GM23338 (cell line): ENCODE data around the gene DENND5B. TPM values are rescaled to one million over a fixed set of nuclear protein-coding genes. Genes with fewer than 3 reads are reported as not detected.

Experiments used
- ATAC-seq: fragments of 200-7000 bp; cut with Tn5 transposase; 3 replicates; pipeline ENCODE4 v1.9.1; 2020
- DNase-seq: peaks from one replicate; pipeline ENCODE4 v3.0.0-alpha.2; 2015; ENCODE audit warnings: low spot score
- H2AFZ ChIP-seq: fragments of 200-600 bp; sonication (generic); 2 replicates; pipeline ENCODE4 v1.8.0; 2016; ENCODE audit warnings: antibody characterized with exemption, mild to moderate bottlenecking, moderate library complexity
- H3F3A ChIP-seq: fragments of 200-600 bp; sonication (generic); replicated peaks from 2 replicates; pipeline ENCODE4 v1.8.0; 2017; ENCODE audit warnings: antibody characterized with exemption, mixed run types, low read depth
- H3K27ac ChIP-seq: fragments of 200-600 bp; sonication (generic); 2 replicates; pipeline ENCODE4 v1.6.1; 2016; ENCODE audit warnings: low read depth
- H3K27me3 ChIP-seq: fragments of 200-600 bp; sonication (generic); 2 replicates; pipeline ENCODE4 v1.8.0; 2016; ENCODE audit warnings: mild to moderate bottlenecking, mixed run types, moderate library complexity; ENCODE audit not compliant: insufficient read depth
- H3K36me3 ChIP-seq: fragments of 200-600 bp; sonication (generic); 2 replicates; pipeline ENCODE4 v1.8.0; 2016; ENCODE audit warnings: mild to moderate bottlenecking; ENCODE audit not compliant: insufficient read depth
- H3K4me1 ChIP-seq: fragments of 200-600 bp; sonication (generic); 2 replicates; pipeline ENCODE4 v1.8.0; 2016; ENCODE audit warnings: mild to moderate bottlenecking, moderate library complexity; ENCODE audit not compliant: insufficient read depth
- H3K4me2 ChIP-seq: fragments of 200-600 bp; sonication (generic); 2 replicates; pipeline ENCODE4 v1.7.1; 2017; ENCODE audit warnings: mixed run types
- H3K4me3 ChIP-seq: fragments of 200-600 bp; sonication (generic); 2 replicates; pipeline ENCODE4 v1.6.1; 2016; ENCODE audit warnings: mixed run types
- H3K79me2 ChIP-seq: fragments of 200-600 bp; sonication (generic); replicated peaks from 2 replicates; pipeline ENCODE4 v1.8.0; 2017; ENCODE audit warnings: mild to moderate bottlenecking; ENCODE audit not compliant: insufficient read depth
- H3K9me2 ChIP-seq: fragments of 200-600 bp; sonication (generic); 2 replicates; pipeline ENCODE4 v1.8.0; 2017; ENCODE audit not compliant: insufficient read depth
- H4K20me1 ChIP-seq: fragments of 200-600 bp; sonication (generic); replicated peaks from 2 replicates; pipeline ENCODE4 v1.8.0; 2017; ENCODE audit warnings: mild to moderate bottlenecking; ENCODE audit not compliant: insufficient read depth
- H3K27ac Mint-ChIP-seq: 2 replicates; pipeline ENCODE4 v1.8.0; 2020; ENCODE audit warnings: inconsistent platforms, mild to moderate bottlenecking, moderate library complexity, mixed read lengths
- H3K27me3 Mint-ChIP-seq: 3 replicates; pipeline ENCODE4 v1.8.0; 2022; ENCODE audit warnings: low read depth, mild to moderate bottlenecking, moderate library complexity, mixed read lengths, inconsistent platforms; ENCODE audit not compliant: insufficient read depth, poor library complexity
- H3K36me3 Mint-ChIP-seq: 3 replicates; pipeline ENCODE4 v1.8.0; 2021; ENCODE audit warnings: low read depth, mild to moderate bottlenecking, inconsistent platforms, moderate library complexity, mixed read lengths
- H3K4me1 Mint-ChIP-seq: 3 replicates; pipeline ENCODE4 v1.8.0; 2020; ENCODE audit warnings: mild to moderate bottlenecking, inconsistent platforms, mixed read lengths
- H3K4me3 Mint-ChIP-seq: 3 replicates; pipeline ENCODE4 v1.8.0; 2021; ENCODE audit warnings: moderate library complexity, mild to moderate bottlenecking, inconsistent platforms, mixed read lengths
- H3K9me3 Mint-ChIP-seq: 3 replicates; pipeline ENCODE4 v1.8.0; 2020; ENCODE audit warnings: moderate library complexity, mild to moderate bottlenecking, inconsistent platforms, mixed read lengths
- CREB1 ChIP-seq: fragments of 250-450 bp; sonication (Bioruptor Pico); IDR thresholded peaks from 2 replicates; pipeline ENCODE4 v1.5.0; 2020; ENCODE audit warnings: low read depth, mild to moderate bottlenecking, moderate library complexity
- EZH2phosphoT487 ChIP-seq: fragments of 200-600 bp; sonication (generic); IDR thresholded peaks from one replicate; pipeline ENCODE4 v1.8.1; 2018; ENCODE audit warnings: antibody characterized with exemption; ENCODE audit not compliant: unreplicated experiment
- JUNB ChIP-seq: IDR thresholded peaks from one replicate; pipeline ENCODE4 v1.6.1; 2016; ENCODE audit warnings: antibody characterized with exemption; ENCODE audit not compliant: unreplicated experiment
- POLR2AphosphoS5 ChIP-seq: IDR thresholded peaks from 2 replicates; pipeline ENCODE4 v1.6.1; 2016; ENCODE audit warnings: antibody characterized with exemption, low read depth
- ZNF114 ChIP-seq: fragments of 250-450 bp; sonication (Bioruptor Pico); IDR thresholded peaks from 2 replicates; pipeline ENCODE4 v1.5.0; 2020; ENCODE audit warnings: mild to moderate bottlenecking, moderate library complexity
- long read RNA-seq: library from polyadenylated mRNA; unstranded; transcript quantifications from one replicate; pipeline ENCODE4 v2.0.0, GENCODE V29; 2020; ENCODE audit not compliant: unreplicated experiment
- polyA plus RNA-seq: library from polyadenylated mRNA; unstranded; fragments of >200 nt; fragmentation: Nextera tagmentation; extraction: Ambion mirVana; gene quantifications from 2 replicates; pipeline ENCODE4 v1.2.1, GENCODE V29; 2016
- total RNA-seq: library from RNA; depleted of rRNA; stranded (reverse); fragments of >200 nt; shearing (Covaris generic); gene quantifications from 2 replicates; pipeline ENCODE4 v1.2.3, GENCODE V29; 2014; rRNA removed
- TF ChIP-seq, protein P1 (sequence below): IDR thresholded peaks from one replicate; pipeline ENCODE4 v1.6.1; 2018; ENCODE audit warnings: antibody characterized with exemption; ENCODE audit not compliant: unreplicated experiment
- TF ChIP-seq, protein P2 (sequence below): fragments of 250-450 bp; sonication (Bioruptor Pico); IDR thresholded peaks from 2 replicates; pipeline ENCODE4 v1.5.0; 2020; ENCODE audit warnings: mild to moderate bottlenecking, moderate library complexity
- TF ChIP-seq, protein P3 (sequence below): IDR thresholded peaks from 2 replicates; pipeline ENCODE4 v1.6.1; 2016; ENCODE audit warnings: antibody characterized with exemption

DENND5B gene
- 17.2 and 19.3 TPM in 2 replicates for total RNA-seq
- polyA plus RNA-seq, result 5.4 and 6.5 TPM in 2 replicates
- long read RNA-seq, partial matches to known transcripts, result 1 of 1 reads
- long read RNA-seq, other reads (novel, unspliced or antisense), result 0 of 1 reads

DNA sequence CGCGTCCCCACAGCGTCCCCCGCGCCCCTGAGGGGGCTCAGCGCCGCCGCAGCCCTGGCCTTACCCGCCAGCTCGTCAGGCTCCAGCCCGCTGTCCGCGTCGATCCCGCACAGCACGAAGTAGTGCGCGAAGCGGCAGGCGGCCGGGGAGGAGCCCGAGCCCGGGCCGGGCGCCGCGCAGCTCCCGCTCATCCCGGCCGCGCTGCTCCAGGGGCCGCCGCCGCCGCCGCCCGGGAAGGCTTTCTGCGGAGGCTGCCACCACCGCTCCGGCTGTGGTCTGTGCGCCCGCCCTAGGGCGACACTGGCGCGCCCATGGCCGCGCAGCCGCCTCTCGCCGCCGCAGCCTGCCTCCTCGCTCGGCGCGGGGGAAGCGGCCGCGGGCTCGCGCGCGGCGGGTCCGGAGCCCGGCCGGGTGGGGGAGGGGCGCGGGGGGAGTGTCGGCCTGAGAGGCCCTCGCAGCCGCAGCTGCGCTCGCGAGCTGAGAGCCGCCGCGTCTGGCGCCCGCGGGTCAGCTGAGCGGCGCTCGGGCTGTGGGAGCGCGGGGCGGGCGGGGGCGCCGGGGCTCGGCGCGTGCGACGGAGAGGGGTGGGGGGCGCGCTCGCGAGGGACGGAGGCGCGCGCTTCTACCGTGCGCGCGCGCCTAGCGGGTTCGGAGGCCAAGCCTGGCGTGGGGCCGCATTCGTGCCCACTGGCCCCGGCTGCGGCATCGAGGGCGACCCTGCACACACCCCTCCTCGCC lies at the start of gene DENND5B:
DENND5B (minus strand) TSS at position 495 of the 738 bp plus-strand sequence; CDS start at position 191, 304 bp downstream.
- Histone ChIP-seq H3K9me2 (peaks cover 3% of the 10 kb centered on the region; the same call in 1 of the 2 replicates), H3K4me3 (peak within 1 kb of the TSS; percentile 75), H2AFZ (peak within 1 kb of the TSS; percentile 87), H3K79me2 (peaks cover 31% of the 10 kb centered on the region), H4K20me1 (peaks cover 8% of the 10 kb centered on the region), H3K27ac (no peak within 1 kb of the TSS), H3K27me3 (peaks cover 32% of the 10 kb centered on the region), H3F3A (peaks cover 7% of the 10 kb centered on the region; the same call in 1 of the 2 replicates), H3K4me1 (peaks cover 13% of the 10 kb centered on the region), H3K36me3 (no peaks in the 10 kb centered on the region), H3K4me2 (peak within 1 kb of the TSS; percentile 92)
- Mint-ChIP-seq H3K4me1 (peaks cover 17% of the 10 kb centered on the region), H3K4me3 (peak within 1 kb of the TSS; percentile 88), H3K9me3 (no peaks in the 10 kb centered on the region; the same call in 1 of the 3 replicates), H3K27ac (peak within 1 kb of the TSS; percentile 31; the same call in 1 of the 2 replicates), H3K27me3 (peaks cover 20% of the 10 kb centered on the region), H3K36me3 (peaks cover 11% of the 10 kb centered on the region)
- DNase-seq (peak; percentile 75), ATAC-seq (peak; percentile 63)
- TF ChIP-seq CREB1 (CRISPR knock-in tag) (no peak), EZH2phosphoT487 (no peak), POLR2AphosphoS5 (no peak), ZNF114 (no peak), JUNB (no peak)
- TF ChIP-seq, protein P1, sequence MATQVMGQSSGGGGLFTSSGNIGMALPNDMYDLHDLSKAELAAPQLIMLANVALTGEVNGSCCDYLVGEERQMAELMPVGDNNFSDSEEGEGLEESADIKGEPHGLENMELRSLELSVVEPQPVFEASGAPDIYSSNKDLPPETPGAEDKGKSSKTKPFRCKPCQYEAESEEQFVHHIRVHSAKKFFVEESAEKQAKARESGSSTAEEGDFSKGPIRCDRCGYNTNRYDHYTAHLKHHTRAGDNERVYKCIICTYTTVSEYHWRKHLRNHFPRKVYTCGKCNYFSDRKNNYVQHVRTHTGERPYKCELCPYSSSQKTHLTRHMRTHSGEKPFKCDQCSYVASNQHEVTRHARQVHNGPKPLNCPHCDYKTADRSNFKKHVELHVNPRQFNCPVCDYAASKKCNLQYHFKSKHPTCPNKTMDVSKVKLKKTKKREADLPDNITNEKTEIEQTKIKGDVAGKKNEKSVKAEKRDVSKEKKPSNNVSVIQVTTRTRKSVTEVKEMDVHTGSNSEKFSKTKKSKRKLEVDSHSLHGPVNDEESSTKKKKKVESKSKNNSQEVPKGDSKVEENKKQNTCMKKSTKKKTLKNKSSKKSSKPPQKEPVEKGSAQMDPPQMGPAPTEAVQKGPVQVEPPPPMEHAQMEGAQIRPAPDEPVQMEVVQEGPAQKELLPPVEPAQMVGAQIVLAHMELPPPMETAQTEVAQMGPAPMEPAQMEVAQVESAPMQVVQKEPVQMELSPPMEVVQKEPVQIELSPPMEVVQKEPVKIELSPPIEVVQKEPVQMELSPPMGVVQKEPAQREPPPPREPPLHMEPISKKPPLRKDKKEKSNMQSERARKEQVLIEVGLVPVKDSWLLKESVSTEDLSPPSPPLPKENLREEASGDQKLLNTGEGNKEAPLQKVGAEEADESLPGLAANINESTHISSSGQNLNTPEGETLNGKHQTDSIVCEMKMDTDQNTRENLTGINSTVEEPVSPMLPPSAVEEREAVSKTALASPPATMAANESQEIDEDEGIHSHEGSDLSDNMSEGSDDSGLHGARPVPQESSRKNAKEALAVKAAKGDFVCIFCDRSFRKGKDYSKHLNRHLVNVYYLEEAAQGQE, result no peak
- TF ChIP-seq, protein P2, sequence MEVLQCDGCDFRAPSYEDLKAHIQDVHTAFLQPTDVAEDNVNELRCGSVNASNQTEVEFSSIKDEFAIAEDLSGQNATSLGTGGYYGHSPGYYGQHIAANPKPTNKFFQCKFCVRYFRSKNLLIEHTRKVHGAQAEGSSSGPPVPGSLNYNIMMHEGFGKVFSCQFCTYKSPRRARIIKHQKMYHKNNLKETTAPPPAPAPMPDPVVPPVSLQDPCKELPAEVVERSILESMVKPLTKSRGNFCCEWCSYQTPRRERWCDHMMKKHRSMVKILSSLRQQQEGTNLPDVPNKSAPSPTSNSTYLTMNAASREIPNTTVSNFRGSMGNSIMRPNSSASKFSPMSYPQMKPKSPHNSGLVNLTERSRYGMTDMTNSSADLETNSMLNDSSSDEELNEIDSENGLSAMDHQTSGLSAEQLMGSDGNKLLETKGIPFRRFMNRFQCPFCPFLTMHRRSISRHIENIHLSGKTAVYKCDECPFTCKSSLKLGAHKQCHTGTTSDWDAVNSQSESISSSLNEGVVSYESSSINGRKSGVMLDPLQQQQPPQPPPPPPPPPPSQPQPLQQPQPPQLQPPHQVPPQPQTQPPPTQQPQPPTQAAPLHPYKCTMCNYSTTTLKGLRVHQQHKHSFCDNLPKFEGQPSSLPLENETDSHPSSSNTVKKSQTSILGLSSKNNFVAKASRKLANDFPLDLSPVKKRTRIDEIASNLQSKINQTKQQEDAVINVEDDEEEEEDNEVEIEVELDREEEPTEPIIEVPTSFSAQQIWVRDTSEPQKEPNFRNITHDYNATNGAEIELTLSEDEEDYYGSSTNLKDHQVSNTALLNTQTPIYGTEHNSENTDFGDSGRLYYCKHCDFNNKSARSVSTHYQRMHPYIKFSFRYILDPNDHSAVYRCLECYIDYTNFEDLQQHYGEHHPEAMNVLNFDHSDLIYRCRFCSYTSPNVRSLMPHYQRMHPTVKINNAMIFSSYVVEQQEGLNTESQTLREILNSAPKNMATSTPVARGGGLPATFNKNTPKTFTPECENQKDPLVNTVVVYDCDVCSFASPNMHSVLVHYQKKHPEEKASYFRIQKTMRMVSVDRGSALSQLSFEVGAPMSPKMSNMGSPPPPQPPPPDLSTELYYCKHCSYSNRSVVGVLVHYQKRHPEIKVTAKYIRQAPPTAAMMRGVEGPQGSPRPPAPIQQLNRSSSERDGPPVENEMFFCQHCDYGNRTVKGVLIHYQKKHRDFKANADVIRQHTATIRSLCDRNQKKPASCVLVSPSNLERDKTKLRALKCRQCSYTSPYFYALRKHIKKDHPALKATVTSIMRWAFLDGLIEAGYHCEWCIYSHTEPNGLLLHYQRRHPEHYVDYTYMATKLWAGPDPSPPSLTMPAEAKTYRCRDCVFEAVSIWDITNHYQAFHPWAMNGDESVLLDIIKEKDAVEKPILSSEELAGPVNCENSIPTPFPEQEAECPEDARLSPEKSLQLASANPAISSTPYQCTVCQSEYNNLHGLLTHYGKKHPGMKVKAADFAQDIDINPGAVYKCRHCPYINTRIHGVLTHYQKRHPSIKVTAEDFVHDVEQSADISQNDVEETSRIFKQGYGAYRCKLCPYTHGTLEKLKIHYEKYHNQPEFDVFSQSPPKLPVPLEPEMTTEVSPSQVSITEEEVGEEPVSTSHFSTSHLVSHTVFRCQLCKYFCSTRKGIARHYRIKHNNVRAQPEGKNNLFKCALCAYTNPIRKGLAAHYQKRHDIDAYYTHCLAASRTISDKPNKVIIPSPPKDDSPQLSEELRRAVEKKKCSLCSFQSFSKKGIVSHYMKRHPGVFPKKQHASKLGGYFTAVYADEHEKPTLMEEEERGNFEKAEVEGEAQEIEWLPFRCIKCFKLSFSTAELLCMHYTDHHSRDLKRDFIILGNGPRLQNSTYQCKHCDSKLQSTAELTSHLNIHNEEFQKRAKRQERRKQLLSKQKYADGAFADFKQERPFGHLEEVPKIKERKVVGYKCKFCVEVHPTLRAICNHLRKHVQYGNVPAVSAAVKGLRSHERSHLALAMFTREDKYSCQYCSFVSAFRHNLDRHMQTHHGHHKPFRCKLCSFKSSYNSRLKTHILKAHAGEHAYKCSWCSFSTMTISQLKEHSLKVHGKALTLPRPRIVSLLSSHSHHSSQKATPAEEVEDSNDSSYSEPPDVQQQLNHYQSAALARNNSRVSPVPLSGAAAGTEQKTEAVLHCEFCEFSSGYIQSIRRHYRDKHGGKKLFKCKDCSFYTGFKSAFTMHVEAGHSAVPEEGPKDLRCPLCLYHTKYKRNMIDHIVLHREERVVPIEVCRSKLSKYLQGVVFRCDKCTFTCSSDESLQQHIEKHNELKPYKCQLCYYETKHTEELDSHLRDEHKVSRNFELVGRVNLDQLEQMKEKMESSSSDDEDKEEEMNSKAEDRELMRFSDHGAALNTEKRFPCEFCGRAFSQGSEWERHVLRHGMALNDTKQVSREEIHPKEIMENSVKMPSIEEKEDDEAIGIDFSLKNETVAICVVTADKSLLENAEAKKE (CRISPR knock-in tag), result no peak
- TF ChIP-seq, protein P3, sequence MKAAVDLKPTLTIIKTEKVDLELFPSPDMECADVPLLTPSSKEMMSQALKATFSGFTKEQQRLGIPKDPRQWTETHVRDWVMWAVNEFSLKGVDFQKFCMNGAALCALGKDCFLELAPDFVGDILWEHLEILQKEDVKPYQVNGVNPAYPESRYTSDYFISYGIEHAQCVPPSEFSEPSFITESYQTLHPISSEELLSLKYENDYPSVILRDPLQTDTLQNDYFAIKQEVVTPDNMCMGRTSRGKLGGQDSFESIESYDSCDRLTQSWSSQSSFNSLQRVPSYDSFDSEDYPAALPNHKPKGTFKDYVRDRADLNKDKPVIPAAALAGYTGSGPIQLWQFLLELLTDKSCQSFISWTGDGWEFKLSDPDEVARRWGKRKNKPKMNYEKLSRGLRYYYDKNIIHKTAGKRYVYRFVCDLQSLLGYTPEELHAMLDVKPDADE, result no peak
